Loucy (cell line): Measurements from ENCODE around the gene ANAPC16.

Experiments used
- CTCF ChIP-seq: fragments of 200-600 bp; sonication (generic); conservative IDR thresholded peaks from 2 replicates; pipeline ENCODE4 v1.5.1; 2014; ENCODE audit warnings: mild to moderate bottlenecking, antibody characterized with exemption, low read length
- EZH2phosphoT487 ChIP-seq: fragments of 200-600 bp; IDR thresholded peaks from 2 replicates; pipeline ENCODE4 v1.6.1; 2018; ENCODE audit warnings: antibody characterized with exemption, mild to moderate bottlenecking, moderate library complexity, borderline replicate concordance

DNA sequence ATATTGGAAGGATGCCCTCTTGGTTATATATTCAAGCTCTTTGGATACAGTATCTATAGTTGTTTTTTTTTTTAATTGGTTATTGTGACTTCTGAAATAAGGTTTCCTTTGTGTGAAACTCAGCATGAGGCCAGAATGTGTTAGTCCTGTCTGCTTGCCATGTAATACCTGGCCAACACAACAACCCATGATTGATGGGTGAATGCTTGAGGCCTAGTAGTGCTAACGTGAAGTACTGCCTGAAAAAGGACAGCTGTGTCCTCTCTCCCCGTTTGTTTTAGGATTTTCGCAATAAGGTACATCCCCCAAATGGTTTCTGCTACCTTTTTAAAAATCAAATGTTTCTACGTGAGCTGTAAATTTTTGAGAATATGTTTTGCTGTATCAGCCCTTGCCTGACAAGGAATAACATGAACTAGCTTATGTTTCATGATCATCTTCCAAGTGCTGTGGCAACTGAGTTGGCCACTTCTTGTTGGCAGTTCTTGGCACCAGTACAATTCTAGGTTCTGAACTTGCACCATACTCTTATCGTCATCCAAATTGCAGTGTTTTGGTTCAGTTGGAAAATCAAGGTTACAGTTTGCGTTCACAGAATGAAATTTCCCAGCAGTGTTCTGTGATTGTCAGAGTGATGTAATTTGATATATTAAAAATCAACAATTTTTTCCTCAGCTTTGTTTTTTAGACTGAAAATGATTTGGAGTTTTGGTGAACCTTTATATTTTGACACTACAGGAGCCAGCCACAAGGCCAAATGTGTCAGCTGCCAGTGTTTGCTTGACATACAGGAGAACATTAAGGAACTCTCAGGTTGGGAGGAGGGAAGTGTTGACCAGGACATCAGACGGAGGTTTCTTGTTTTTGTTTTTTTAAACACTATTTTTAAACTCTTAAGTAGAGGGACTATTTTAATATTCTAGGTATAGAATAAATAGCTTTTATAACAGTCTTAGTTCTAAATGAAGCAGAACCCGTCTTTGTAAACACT is 13.7 kb downstream of the ANAPC16 start:
- no peak for TF ChIP-seq CTCF
- TF ChIP-seq EZH2phosphoT487 = no peak
